ENCODE measurements around the gene MIER3. TPM values are rescaled to one million over a fixed set of nuclear protein-coding genes. Genes with fewer than 3 reads are reported as not detected.

Gene MIER3
- polyA plus RNA-seq, 1 donor = 27.3 TPM

Other genes with a start within 250 kb of the MIER3 start
- gene MAP3K1, start 136.6 kb downstream of the MIER3 start, polyA plus RNA-seq = 25.6 TPM
- 13.0 TPM for gene SETD9, start 42.5 kb downstream of the MIER3 start, polyA plus RNA-seq
- 92.1 TPM for gene GPBP1, start 221.9 kb upstream of the MIER3 start, polyA plus RNA-seq